Stimulated activated CD8-positive, alpha-beta memory T cell treated with anti-CD3 and anti-CD28 coated beads, Interleukin-12 subunit alpha, Interleukin-12 subunit beta, amount 100 ng/mL, for 4 hours (primary cell): Measurements from ENCODE around the gene B4GALNT3.

Source experiments
- DNase-seq: peaks from one replicate; pipeline ENCODE4 v3.0.0-alpha.2; 2020; ENCODE audit warnings: low read depth

Gene B4GALNT3

GRCh38 chr12:559906-560455 is 100.2 kb downstream of the B4GALNT3 start:
- no peak for DNase-seq

- no peak for DNase-seq
These were observed 101.1 kb downstream of the B4GALNT3 start for GRCh38 chr12:560691-561390.

- DNase-seq: no peak
These were observed 101.6 kb downstream of the B4GALNT3 start for GRCh38 chr12:561391-561705.

GRCh38 chr12:561908-562593 is 102.3 kb downstream of the B4GALNT3 start:
- no peak for DNase-seq

- DNase-seq: no peak
These were observed 102.9 kb downstream of the B4GALNT3 start for GRCh38 chr12:562634-563033.

- peak; percentile 37 for DNase-seq
These were observed 103.6 kb downstream of the B4GALNT3 start for GRCh38 chr12:563250-563781.

GRCh38 chr12:563787-564298 is 104.1 kb downstream of the B4GALNT3 start:
- no peak for DNase-seq

- no peak for DNase-seq
These were observed 105.4 kb downstream of the B4GALNT3 start for GRCh38 chr12:565161-565560.

GRCh38 chr12:565589-566105 is 105.9 kb downstream of the B4GALNT3 start:
- no peak for DNase-seq

- no peak for DNase-seq
These were observed 108.7 kb downstream of the B4GALNT3 start for GRCh38 chr12:568486-568885.

- DNase-seq: no peak
These were observed 109.4 kb downstream of the B4GALNT3 start for GRCh38 chr12:569091-569676.

GRCh38 chr12:569803-570434 is 110.2 kb downstream of the B4GALNT3 start:
- peak; percentile 72 for DNase-seq

- no peak for DNase-seq
These were observed 110.7 kb downstream of the B4GALNT3 start for GRCh38 chr12:570435-570920.

- DNase-seq: no peak
These were observed 111.4 kb downstream of the B4GALNT3 start for GRCh38 chr12:570921-571794.

- DNase-seq: no peak
These were observed 112.2 kb downstream of the B4GALNT3 start for GRCh38 chr12:571795-572531.

GRCh38 chr12:572532-572899 is 112.8 kb downstream of the B4GALNT3 start:
- no peak for DNase-seq

GRCh38 chr12:573232-573631 is 113.5 kb downstream of the B4GALNT3 start:
- DNase-seq: no peak

GRCh38 chr12:574475-575128 is 114.9 kb downstream of the B4GALNT3 start:
- DNase-seq: no peak

GRCh38 chr12:575129-575502 is 115.4 kb downstream of the B4GALNT3 start:
- DNase-seq: no peak
